Measurements from ENCODE around the gene VPS13A. TPM values are rescaled to one million over a fixed set of nuclear protein-coding genes. Genes with fewer than 3 reads are reported as not detected.

VPS13A gene
- total RNA-seq, 3 donors from 2014 or later: 48.7 to 62.6 (median 49.2) TPM

- intact Hi-C loops (cut with DNase I, micrococcal nuclease): no loop called here
- ATAC-seq: no peak
- DNase-seq: no peak
- Histone ChIP-seq H3K4me1 (ENCODE audit: low read depth) (peaks cover 3% of the 10 kb centered on the region), H3K4me3 (no peak overlapping the region), H3K9me3 (no peaks in the 10 kb centered on the region), H3K36me3 (ENCODE audit: low read depth) (no peaks in the 10 kb centered on the region)
- no peak for TF ChIP-seq CTCF (IDR thresholded peaks at IDR 0.05)
Observed at GRCh38 chr9:77161966-77162365, 15.4 kb upstream of the VPS13A start.

- H3K4me3 ChIP-seq: no peak overlapping the region
- no peaks in the 10 kb centered on the region for H3K36me3 ChIP-seq (ENCODE audit: low read depth)
- DNase-seq: no peak
- H3K4me1 ChIP-seq (ENCODE audit: low read depth): peaks cover under 1% of the 10 kb centered on the region
- intact Hi-C loops (cut with DNase I, micrococcal nuclease): no loop called here
- H3K9me3 ChIP-seq: no peaks in the 10 kb centered on the region
- TF ChIP-seq CTCF (IDR thresholded peaks at IDR 0.05): no peak
- ATAC-seq: no peak
Observed at GRCh38 chr9:77162366-77162765, 15.0 kb upstream of the VPS13A start.

- Histone ChIP-seq H3K4me3 (no peak overlapping the region), H3K9me3 (no peaks in the 10 kb centered on the region), H3K4me1 (ENCODE audit: low read depth) (no peaks in the 10 kb centered on the region), H3K36me3 (ENCODE audit: low read depth) (no peaks in the 10 kb centered on the region)
- intact Hi-C loops (cut with DNase I, micrococcal nuclease): no loop called here
- ATAC-seq (no peak), DNase-seq (no peak)
- no peak for TF ChIP-seq CTCF (IDR thresholded peaks at IDR 0.05)
Observed at GRCh38 chr9:77163884-77164283, 13.4 kb upstream of the VPS13A start.

- DNase-seq: no peak
- Histone ChIP-seq H3K36me3 (ENCODE audit: low read depth) (no peaks in the 10 kb centered on the region), H3K9me3 (no peaks in the 10 kb centered on the region), H3K4me1 (ENCODE audit: low read depth) (no peaks in the 10 kb centered on the region), H3K4me3 (no peak overlapping the region)
- peak; percentile 31 for ATAC-seq
- no peak for TF ChIP-seq CTCF (IDR thresholded peaks at IDR 0.05)
- intact Hi-C loops (cut with DNase I, micrococcal nuclease): no loop called here
Observed at GRCh38 chr9:77166193-77166592, 11.1 kb upstream of the VPS13A start.

- Histone ChIP-seq H3K9me3 (no peaks in the 10 kb centered on the region), H3K4me3 (no peak overlapping the region), H3K36me3 (ENCODE audit: low read depth) (no peaks in the 10 kb centered on the region), H3K4me1 (ENCODE audit: low read depth) (peaks cover 3% of the 10 kb centered on the region)
- ATAC-seq (peak; percentile 82), DNase-seq (no peak)
- no peak for TF ChIP-seq CTCF (IDR thresholded peaks at IDR 0.05)
- intact Hi-C loops (cut with DNase I, micrococcal nuclease): no loop called here
Observed at GRCh38 chr9:77170991-77171699, 6.2 kb upstream of the VPS13A start.

GRCh38 chr9:77175151-77175550, 2.2 kb upstream of the VPS13A start:
- peaks cover 14% of the 10 kb centered on the region for H3K4me1 ChIP-seq (ENCODE audit: low read depth)
- TF ChIP-seq CTCF (IDR thresholded peaks at IDR 0.05): no peak
- DNase-seq: no peak
- H3K36me3 ChIP-seq (ENCODE audit: low read depth): no peaks in the 10 kb centered on the region
- no peaks in the 10 kb centered on the region for H3K9me3 ChIP-seq
- intact Hi-C loops (cut with DNase I, micrococcal nuclease): no loop called here
- no peak overlapping the region for H3K4me3 ChIP-seq
- ATAC-seq: no peak

Measured in mucosa of descending colon (tissue), 3 donors.